Mucosa of rectum (tissue), 2 donors: ENCODE measurements around the gene HIGD1A.

Source experiments
- H3K27ac ChIP-seq, 2 donors: one replicate each; pipeline ENCODE4 v1.7.0; 2013; ENCODE audit warnings: inconsistent platforms in 2 of 2, low read depth in 2 of 2, low read length in 2 of 2
- H3K27me3 ChIP-seq, 2 donors: one replicate each; pipeline ENCODE4 v1.7.0; 2013; ENCODE audit warnings: low read length in 2 of 2; ENCODE audit not compliant: control insufficient read depth in 2 of 2, insufficient read depth in 2 of 2
- H3K36me3 ChIP-seq, 2 donors: one replicate each; pipeline ENCODE4 v1.7.0; 2013; ENCODE audit warnings: low read length in 2 of 2; ENCODE audit not compliant: control insufficient read depth in 2 of 2, insufficient read depth in 2 of 2
- H3K4me1 ChIP-seq, 2 donors: one replicate each; pipeline ENCODE4 v1.7.0; 2013; ENCODE audit warnings: low read length in 2 of 2, mild to moderate bottlenecking in 1 of 2; ENCODE audit not compliant: control insufficient read depth in 2 of 2, insufficient read depth in 2 of 2
- H3K4me3 ChIP-seq, 2 donors: one replicate each; pipeline ENCODE4 v1.7.0; 2013; ENCODE audit warnings: low read length in 2 of 2
- H3K9ac ChIP-seq, 2 donors: one replicate each; pipeline ENCODE4 v1.7.0; 2013; ENCODE audit warnings: low read length in 2 of 2, low read depth in 1 of 2, mild to moderate bottlenecking in 1 of 2
- H3K9me3 ChIP-seq, 2 donors: one replicate each; pipeline ENCODE4 v1.7.0; 2013; ENCODE audit warnings: low read length in 2 of 2; ENCODE audit not compliant: control insufficient read depth in 2 of 2
- donor health status: healthy.
- donor health status: Normal muscosa, but diverticular disease.

HIGD1A gene

GRCh38 chr3:42844412-42844713 lies 40.1 kb upstream of the HIGD1A start:
- no peaks in the 10 kb centered on the region for H3K36me3 ChIP-seq
- H3K4me3 ChIP-seq = no peak overlapping the region
- H3K27ac ChIP-seq = peak overlapping the region; percentile 46 to 58
- no peaks in the 10 kb centered on the region for H3K27me3 ChIP-seq
- H3K9me3 ChIP-seq = no peaks in the 10 kb centered on the region
- H3K4me1 ChIP-seq = peaks cover 3 to 4% of the 10 kb centered on the region in 2 donors
- no peak overlapping the region for H3K9ac ChIP-seq

DNA sequence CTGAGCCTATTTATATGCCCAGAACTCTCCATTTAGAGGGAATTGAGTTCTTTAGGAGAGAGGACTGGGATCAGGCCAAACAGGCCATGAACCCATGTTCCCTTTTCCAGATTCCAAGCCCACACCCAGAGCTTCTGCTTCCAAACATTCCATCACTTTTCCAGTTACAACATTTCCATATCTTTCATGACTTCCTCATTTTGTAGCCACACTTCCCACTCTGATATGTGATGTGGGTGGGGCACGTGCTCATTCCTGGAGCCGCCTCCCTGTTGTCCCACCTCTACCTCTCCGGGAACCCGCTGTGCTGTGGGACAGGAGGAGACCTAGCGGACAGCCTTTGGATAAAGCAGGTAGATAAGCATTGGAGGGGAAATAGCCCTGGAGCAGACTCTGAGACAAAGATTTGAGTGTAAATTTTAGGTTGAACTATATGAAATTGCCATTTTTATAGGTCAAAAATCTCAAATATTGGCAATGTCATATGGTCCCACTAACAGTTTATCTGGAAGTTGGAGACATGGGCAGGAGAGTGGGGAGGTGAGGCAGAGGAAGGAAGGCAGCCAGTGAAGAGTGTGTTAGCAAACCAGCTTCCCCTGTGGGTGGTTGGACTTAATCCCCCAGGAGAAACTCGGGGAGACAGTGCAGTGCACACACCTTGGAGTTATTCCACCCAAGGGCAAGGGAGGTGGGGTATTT lies 39.6 kb upstream of the HIGD1A start:
- H3K36me3 ChIP-seq = no peaks in the 10 kb centered on the region
- no peak overlapping the region for H3K9ac ChIP-seq
- H3K27me3 ChIP-seq = no peaks in the 10 kb centered on the region
- H3K9me3 ChIP-seq = no peaks in the 10 kb centered on the region
- peak overlapping the region; percentile 46 to 58 for H3K27ac ChIP-seq
- H3K4me3 ChIP-seq = no peak overlapping the region
- H3K4me1 ChIP-seq = peaks cover 3 to 4% of the 10 kb centered on the region in 2 donors

GRCh38 chr3:42841332-42841731 lies 37.0 kb upstream of the HIGD1A start:
- no peak overlapping the region for H3K4me3 ChIP-seq
- H3K36me3 ChIP-seq = no peaks in the 10 kb centered on the region
- H3K27ac ChIP-seq = no peak overlapping the region
- no peaks in the 10 kb centered on the region for H3K27me3 ChIP-seq
- H3K4me1 ChIP-seq = peaks cover 3 to 4% of the 10 kb centered on the region in 2 donors
- no peak overlapping the region for H3K9ac ChIP-seq
- H3K9me3 ChIP-seq = no peaks in the 10 kb centered on the region

GRCh38 chr3:42839616-42840015 lies 35.3 kb upstream of the HIGD1A start:
- no peak overlapping the region for H3K9ac ChIP-seq
- no peaks in the 10 kb centered on the region for H3K36me3 ChIP-seq
- H3K9me3 ChIP-seq = no peaks in the 10 kb centered on the region
- peak overlapping the region in 1 of 2 donors; percentile 27 for H3K4me3 ChIP-seq
- H3K4me1 ChIP-seq = peaks cover 3 to 4% of the 10 kb centered on the region in 2 donors
- no peaks in the 10 kb centered on the region for H3K27me3 ChIP-seq
- H3K27ac ChIP-seq = no peak overlapping the region

- Histone ChIP-seq H3K9ac (no peak overlapping the region), H3K27me3 (no peaks in the 10 kb centered on the region)
Measured at GRCh38 chr3:42838571-42838970, 34.3 kb upstream of the HIGD1A start.

GRCh38 chr3:42836150-42837123 lies 32.1 kb upstream of the HIGD1A start:
- no peaks in the 10 kb centered on the region for H3K9me3 ChIP-seq
- H3K9ac ChIP-seq = no peak overlapping the region
- no peaks in the 10 kb centered on the region for H3K27me3 ChIP-seq
- no peaks in the 10 kb centered on the region for H3K4me1 ChIP-seq
- no peak overlapping the region for H3K27ac ChIP-seq
- H3K36me3 ChIP-seq = no peaks in the 10 kb centered on the region
- H3K4me3 ChIP-seq = no peak overlapping the region

More at GRCh38 chr3:42838571-42838970, 34.3 kb upstream of the HIGD1A start:
- Histone ChIP-seq H3K9me3 (no peaks in the 10 kb centered on the region), H3K27ac (no peak overlapping the region), H3K4me3 (no peak overlapping the region), H3K4me1 (peaks cover under 1 to 3% of the 10 kb centered on the region in 2 donors), H3K36me3 (no peaks in the 10 kb centered on the region)

GRCh38 chr3:42831321-42831713 lies 27.0 kb upstream of the HIGD1A start:
- Histone ChIP-seq H3K9me3 (no peaks in the 10 kb centered on the region), H3K36me3 (no peaks in the 10 kb centered on the region), H3K4me1 (peaks cover 16 to 29% of the 10 kb centered on the region in 2 donors), H3K9ac (no peak overlapping the region), H3K27ac (no peak overlapping the region), H3K4me3 (no peak overlapping the region), H3K27me3 (no peaks in the 10 kb centered on the region)

DNA sequence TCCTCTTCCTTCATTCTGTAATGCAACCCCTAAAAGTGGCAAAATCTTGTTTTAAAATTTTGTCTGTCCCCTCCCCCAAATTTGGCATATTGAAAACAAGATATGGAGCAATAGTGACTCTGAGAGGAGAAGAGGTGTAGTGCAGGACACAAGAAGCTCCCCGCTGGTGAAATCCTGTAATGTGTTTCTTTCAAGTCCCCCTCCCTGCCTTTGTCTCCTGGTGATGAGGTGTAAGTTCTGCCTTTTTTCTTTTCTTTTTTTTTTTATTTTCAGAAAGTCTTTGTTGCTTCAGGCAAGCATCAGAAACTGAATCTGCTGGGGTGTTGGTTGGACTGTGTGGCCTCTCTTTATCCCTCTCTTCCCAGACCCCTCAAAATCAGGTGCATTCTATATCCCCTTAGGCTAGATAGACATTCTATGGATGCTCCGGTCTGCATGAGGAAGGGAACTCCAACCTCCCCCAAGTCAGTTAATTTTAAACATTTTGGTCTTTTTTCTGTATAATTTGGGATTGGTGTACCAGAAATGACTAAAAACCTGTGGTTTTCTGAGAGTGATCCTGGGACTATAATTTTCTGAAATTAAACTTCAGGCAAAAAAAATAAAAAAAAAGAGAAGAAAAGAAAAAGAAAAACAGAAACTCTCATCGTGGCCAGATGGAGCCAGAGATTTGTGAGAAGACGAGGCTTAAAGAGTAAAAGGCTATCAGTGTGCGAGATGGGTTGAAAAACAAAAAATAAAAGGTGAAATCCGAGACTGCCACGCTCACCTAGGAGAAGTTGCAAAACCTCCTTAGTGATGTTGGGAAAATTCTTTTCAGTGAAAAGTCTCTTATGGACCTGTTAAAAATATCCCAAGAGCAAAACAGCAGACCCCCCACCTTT lies 26.4 kb upstream of the HIGD1A start:
- Histone ChIP-seq H3K27me3 (no peaks in the 10 kb centered on the region), H3K27ac (no peak overlapping the region), H3K9ac (no peak overlapping the region), H3K4me1 (peaks cover 16 to 33% of the 10 kb centered on the region in 2 donors), H3K4me3 (no peak overlapping the region), H3K9me3 (no peaks in the 10 kb centered on the region), H3K36me3 (no peaks in the 10 kb centered on the region)

DNA sequence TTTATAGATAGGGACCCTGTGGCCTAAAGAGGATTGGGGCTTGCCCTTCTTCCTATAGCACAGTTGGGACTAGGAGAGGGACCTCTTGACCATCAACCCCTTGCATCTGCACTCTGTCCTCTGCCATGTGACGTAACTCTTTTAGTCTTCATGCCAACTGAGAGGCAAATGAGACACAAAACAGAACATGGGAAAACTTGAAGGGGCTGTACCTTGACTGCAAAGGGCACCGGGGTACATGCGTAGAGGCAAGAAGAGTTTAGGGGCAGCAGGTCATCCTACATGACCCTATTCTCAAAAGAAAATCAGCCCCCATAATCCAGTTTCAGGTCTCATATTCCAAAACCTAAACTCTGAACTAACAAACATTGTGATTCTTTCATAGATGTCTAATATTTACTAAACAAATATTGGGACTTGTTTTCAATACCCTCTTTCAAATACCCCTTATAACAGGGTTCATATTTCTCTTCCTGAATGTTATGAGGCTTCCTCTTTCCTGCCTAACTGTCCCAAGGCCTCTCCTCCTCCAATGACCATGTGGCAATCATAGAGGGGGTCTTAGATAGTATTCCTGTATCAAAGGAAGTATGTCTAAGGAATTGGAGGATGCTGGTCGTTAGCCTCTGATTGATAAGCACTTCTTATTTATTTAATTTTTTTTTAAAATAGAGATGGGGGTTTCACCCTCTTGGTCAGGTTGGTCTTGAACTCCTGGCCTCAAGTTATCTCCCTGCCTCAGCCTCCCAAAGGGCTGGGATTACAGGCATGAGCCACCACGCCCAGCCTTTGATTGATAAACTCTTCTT lies 25.5 kb upstream of the HIGD1A start:
- Histone ChIP-seq H3K4me3 (no peak overlapping the region), H3K9ac (no peak overlapping the region), H3K9me3 (no peaks in the 10 kb centered on the region), H3K36me3 (no peaks in the 10 kb centered on the region), H3K4me1 (peaks cover 16 to 33% of the 10 kb centered on the region in 2 donors), H3K27ac (peak overlapping the region; percentile 74 to 76), H3K27me3 (no peaks in the 10 kb centered on the region)
